DND-41 (cell line): Measurements from ENCODE around the gene PLEKHA8.

Source experiments
- EZH2 ChIP-seq: IDR thresholded peaks from 3 replicates; pipeline ENCODE4 v1.6.1; 2012; ENCODE audit warnings: borderline replicate concordance, low read depth, mild to moderate bottlenecking, moderate library complexity, low read length, inconsistent platforms; ENCODE audit not compliant: severe bottlenecking
- TF ChIP-seq, protein P1 (sequence below): IDR thresholded peaks from 2 replicates; pipeline ENCODE4 v1.5.1; 2012; ENCODE audit warnings: borderline replicate concordance, low read length, moderate library complexity, mild to moderate bottlenecking; ENCODE audit not compliant: poor library complexity, severe bottlenecking; ENCODE audit errors: extremely low read depth

DNA sequence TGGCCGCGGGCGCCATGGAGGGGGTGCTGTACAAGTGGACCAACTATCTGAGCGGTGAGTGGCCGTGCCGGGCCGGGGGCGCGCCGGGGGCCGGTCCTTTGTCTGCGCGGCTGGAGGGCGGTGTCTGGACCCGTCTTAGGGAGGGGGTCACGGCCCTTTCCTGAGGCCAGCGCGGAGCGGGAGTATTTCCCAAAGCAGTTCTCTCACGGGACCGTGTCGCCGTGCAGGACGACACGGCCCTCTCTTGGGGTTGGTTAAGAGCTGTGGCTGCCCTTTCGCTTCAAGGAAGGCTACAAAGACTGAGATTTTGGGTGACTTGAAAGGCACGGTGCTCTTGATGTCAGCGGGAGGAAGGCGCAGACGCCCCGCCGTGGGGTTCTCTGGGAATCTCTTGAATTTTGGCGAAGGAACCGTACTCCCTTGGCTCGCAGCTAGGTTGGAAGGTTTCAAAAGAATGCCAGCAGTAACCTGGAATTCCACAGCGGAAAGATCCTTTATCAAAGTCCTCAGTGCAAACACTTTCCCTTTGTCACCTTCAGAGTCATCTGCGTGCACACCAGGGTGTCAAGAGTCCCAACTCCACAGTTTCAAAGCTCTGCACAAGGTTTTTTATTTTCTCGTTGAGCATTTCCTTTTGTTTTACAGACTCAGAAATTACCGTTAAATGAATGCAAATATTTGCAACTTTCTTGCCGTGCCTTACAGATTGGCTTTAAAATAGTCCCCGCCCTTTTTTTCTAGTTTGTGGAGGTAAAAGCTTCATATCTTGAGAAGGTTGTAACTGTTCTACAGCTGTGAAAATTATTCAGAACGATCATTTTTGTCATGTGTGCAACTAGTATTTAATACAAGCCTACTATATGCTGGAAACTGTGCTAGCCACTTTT is 780 bp downstream of the PLEKHA8 start:
- TF ChIP-seq, protein P1, sequence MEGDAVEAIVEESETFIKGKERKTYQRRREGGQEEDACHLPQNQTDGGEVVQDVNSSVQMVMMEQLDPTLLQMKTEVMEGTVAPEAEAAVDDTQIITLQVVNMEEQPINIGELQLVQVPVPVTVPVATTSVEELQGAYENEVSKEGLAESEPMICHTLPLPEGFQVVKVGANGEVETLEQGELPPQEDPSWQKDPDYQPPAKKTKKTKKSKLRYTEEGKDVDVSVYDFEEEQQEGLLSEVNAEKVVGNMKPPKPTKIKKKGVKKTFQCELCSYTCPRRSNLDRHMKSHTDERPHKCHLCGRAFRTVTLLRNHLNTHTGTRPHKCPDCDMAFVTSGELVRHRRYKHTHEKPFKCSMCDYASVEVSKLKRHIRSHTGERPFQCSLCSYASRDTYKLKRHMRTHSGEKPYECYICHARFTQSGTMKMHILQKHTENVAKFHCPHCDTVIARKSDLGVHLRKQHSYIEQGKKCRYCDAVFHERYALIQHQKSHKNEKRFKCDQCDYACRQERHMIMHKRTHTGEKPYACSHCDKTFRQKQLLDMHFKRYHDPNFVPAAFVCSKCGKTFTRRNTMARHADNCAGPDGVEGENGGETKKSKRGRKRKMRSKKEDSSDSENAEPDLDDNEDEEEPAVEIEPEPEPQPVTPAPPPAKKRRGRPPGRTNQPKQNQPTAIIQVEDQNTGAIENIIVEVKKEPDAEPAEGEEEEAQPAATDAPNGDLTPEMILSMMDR: no peak
- no peak for TF ChIP-seq EZH2
